IMR-90 (cell line): ENCODE data around the gene NEDD1.

Experiments
- FOS ChIP-seq: fragments of 150-350 bp; IDR thresholded peaks from 2 replicates; pipeline ENCODE4 v1.6.1; 2016; ENCODE audit warnings: low read depth, low read length
- POLR2A ChIP-seq: IDR thresholded peaks from 2 replicates; pipeline ENCODE4 v1.6.1; 2012; ENCODE audit warnings: mild to moderate bottlenecking, low read depth, low read length
- RAD21 ChIP-seq: IDR thresholded peaks from 2 replicates; pipeline ENCODE4 v1.6.1; 2012; ENCODE audit warnings: low read length, improper control_type of control experiment
- USF2 ChIP-seq: fragments of 150-350 bp; IDR thresholded peaks from 2 replicates; pipeline ENCODE4 v1.6.1; 2017; ENCODE audit warnings: mild to moderate bottlenecking, antibody characterized with exemption, low read length, low read depth
- TF ChIP-seq, protein P1 (sequence below): conservative IDR thresholded peaks from 2 replicates; pipeline ENCODE4 v1.5.1; 2012; ENCODE audit warnings: mild to moderate bottlenecking, low read depth, low read length, improper control_type of control experiment

DNA sequence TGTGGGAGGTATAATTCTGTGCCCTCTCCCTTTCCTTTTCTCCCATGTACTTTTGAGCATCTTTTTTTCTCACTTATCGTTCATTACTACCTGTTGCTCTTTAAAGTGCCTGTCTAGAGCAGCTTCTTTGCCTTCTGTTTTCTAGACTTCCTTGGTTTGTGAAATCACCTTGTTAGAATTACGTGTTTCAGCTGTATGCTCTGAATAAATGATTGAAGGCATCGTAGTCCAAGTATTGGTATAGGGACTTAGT is 1.3 kb downstream of the NEDD1 start:
- TF ChIP-seq RAD21 (no peak), USF2 (no peak), POLR2A (no peak), FOS (no peak)
- TF ChIP-seq, protein P1, sequence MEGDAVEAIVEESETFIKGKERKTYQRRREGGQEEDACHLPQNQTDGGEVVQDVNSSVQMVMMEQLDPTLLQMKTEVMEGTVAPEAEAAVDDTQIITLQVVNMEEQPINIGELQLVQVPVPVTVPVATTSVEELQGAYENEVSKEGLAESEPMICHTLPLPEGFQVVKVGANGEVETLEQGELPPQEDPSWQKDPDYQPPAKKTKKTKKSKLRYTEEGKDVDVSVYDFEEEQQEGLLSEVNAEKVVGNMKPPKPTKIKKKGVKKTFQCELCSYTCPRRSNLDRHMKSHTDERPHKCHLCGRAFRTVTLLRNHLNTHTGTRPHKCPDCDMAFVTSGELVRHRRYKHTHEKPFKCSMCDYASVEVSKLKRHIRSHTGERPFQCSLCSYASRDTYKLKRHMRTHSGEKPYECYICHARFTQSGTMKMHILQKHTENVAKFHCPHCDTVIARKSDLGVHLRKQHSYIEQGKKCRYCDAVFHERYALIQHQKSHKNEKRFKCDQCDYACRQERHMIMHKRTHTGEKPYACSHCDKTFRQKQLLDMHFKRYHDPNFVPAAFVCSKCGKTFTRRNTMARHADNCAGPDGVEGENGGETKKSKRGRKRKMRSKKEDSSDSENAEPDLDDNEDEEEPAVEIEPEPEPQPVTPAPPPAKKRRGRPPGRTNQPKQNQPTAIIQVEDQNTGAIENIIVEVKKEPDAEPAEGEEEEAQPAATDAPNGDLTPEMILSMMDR = no peak
